HG02798 (cell line): ENCODE measurements around the gene ATAD1.
"Not testable (repeated sequence)": the region's sequence is repeated elsewhere in the genome, so short reads cannot be mapped to it uniquely, and the experiment has no call there.

ENCODE experiments used
- ATAC-seq: cut with Tn5 transposase; IDR thresholded peaks from one replicate; pipeline ENCODE4 v1.9.1; 2021; ENCODE audit warnings: mild to moderate bottlenecking; ENCODE audit not compliant: unreplicated experiment, poor library complexity

Gene ATAD1

GRCh38 chr10:87816163-87816897, 1.7 kb downstream of the ATAD1 start:
- ATAC-seq: no peak

- ATAC-seq: no peak
Observed at GRCh38 chr10:87804939-87805569, 13.0 kb downstream of the ATAD1 start.

- no peak for ATAC-seq
Observed at GRCh38 chr10:87803831-87804230, 14.2 kb downstream of the ATAD1 start.

GRCh38 chr10:87803328-87803727, 14.7 kb downstream of the ATAD1 start:
- no peak for ATAC-seq

GRCh38 chr10:87801813-87802435, 16.1 kb downstream of the ATAD1 start:
- ATAC-seq: not testable (repeated sequence)

GRCh38 chr10:87799860-87800259, 18.2 kb downstream of the ATAD1 start:
- no peak for ATAC-seq

- no peak for ATAC-seq
Observed at GRCh38 chr10:87798082-87798481, 19.9 kb downstream of the ATAD1 start.

GRCh38 chr10:87794285-87794684, 23.7 kb downstream of the ATAD1 start:
- ATAC-seq: peak; percentile 53

- ATAC-seq: no peak
Observed at GRCh38 chr10:87790185-87790584, 27.8 kb downstream of the ATAD1 start.

- no peak for ATAC-seq
Observed at GRCh38 chr10:87786421-87786820, 31.6 kb downstream of the ATAD1 start.

GRCh38 chr10:87782721-87783120, 35.3 kb downstream of the ATAD1 start:
- ATAC-seq: no peak

GRCh38 chr10:87781545-87781944, 36.5 kb downstream of the ATAD1 start:
- ATAC-seq: no peak

- ATAC-seq: no peak
Observed at GRCh38 chr10:87776328-87776727, 41.7 kb downstream of the ATAD1 start.

- no peak for ATAC-seq
Observed at GRCh38 chr10:87775766-87776165, 42.3 kb downstream of the ATAD1 start.

GRCh38 chr10:87771871-87772500, 46.0 kb downstream of the ATAD1 start:
- no peak for ATAC-seq

- ATAC-seq: no peak
Observed at GRCh38 chr10:87767253-87767652, 50.8 kb downstream of the ATAD1 start.

GRCh38 chr10:87765666-87766376, 52.2 kb downstream of the ATAD1 start:
- no peak for ATAC-seq

GRCh38 chr10:87764072-87764934, 53.7 kb downstream of the ATAD1 start:
- ATAC-seq: no peak

- ATAC-seq: no peak
Observed at GRCh38 chr10:87763086-87763861, 54.8 kb downstream of the ATAD1 start.
